NCI-H1092 treated with DMSO at 0.1 percent for 48 hours (cell line): ENCODE data around the gene FGFBP3.

Source experiments
- DNase-seq: peaks from one replicate; lab custom pipeline; 2025; lab: John Stamatoyannopoulos, UW

The FGFBP3 gene, protein sequence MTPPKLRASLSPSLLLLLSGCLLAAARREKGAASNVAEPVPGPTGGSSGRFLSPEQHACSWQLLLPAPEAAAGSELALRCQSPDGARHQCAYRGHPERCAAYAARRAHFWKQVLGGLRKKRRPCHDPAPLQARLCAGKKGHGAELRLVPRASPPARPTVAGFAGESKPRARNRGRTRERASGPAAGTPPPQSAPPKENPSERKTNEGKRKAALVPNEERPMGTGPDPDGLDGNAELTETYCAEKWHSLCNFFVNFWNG

DNA sequence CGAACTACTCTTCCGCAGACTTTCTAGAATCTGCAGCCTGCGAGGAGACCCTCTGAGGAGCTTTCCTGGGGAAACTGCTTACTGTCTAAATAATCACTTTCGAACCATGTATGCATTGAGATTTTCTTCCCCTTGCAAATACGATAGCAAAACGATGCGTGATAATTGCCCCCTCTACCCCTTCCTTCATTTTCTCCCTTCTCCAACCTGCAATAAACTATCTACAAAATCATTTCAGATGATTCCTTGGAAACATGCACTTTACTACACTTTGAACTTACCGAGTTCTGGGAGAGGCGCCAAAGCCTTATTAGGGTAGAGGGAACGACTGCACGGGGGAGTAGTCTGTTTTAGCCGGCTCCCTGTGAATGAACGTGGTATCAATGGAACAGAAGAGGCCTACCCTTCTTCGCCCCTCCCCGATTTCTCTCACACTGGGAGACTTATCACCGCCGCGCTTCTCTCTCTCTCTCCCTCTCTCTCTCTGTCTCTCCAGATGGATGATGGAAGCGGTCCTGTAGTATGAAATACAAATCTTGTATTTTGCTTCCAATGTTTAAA is at the start of gene FGFBP3:
Gene FGFBP3 (minus strand): TSS at position 370 of the 561 bp plus-strand sequence. CDS start 517 bp downstream, outside the sequence.
- DNase-seq, result peak; percentile 53

DNA sequence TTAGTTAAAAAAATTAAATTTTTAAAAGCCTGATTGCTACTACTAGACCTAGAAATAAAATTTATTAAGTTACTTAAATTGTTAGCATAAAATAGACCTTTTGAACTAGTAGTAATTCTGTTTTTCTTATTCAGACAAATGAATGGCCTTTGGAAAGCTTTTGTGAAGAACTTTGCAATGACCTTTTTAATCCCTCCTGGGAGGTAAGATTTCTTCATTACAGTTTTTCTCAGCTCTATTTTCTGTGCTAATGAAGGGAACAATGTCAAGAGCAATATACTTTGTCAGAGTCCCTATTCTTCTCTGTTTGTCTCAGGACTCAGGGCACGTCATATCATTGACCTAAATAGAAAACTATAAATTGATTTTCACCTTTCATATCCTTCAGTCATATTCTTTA is 47.8 kb upstream of the FGFBP3 start:
- no peak for DNase-seq

DNA sequence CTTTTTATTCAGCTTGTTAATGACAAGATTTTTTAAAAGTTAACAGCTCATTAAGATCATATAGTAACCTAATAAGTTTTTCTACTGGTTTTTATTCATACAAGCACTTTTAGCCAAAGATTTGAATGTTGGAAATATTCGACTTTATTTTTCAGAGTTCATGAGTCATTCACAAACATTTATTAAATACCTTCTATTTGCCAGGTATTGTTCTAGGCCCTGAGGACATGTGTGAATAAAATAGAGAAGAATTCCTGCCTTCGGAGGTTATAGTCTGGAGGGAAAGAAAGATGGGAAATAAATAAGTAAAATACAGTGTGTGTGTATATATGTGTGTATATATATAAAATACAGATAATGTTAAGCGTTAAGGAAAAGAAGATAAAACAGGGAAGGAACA is 45.8 kb upstream of the FGFBP3 start:
- no peak for DNase-seq

DNA sequence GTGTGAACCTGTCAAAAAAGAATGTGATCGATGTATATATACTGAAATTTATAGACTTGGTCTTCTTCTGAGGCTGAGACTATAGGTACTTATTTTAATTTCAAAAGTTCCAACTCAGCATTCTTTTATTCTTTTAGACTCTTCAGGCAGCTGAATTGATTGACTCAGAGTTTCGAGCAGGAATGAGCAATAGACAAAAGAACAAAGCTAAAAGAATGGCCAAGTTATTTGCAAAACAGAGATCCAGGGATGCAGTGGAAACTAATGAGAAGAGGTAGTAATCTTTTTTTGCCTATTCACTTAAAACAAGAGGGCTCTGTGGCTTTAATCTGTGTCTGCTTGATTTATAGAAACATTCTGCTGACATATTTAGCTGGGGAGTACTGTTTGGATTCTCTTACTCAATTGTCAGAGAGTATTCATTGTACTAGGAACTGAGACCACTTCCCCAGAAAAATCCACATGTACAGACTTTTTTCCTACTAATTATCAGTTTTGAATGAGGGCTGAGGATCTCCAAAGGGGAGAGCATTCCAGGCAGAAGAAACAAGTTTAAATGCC is 44.4 kb upstream of the FGFBP3 start:
- no peak for DNase-seq

DNA sequence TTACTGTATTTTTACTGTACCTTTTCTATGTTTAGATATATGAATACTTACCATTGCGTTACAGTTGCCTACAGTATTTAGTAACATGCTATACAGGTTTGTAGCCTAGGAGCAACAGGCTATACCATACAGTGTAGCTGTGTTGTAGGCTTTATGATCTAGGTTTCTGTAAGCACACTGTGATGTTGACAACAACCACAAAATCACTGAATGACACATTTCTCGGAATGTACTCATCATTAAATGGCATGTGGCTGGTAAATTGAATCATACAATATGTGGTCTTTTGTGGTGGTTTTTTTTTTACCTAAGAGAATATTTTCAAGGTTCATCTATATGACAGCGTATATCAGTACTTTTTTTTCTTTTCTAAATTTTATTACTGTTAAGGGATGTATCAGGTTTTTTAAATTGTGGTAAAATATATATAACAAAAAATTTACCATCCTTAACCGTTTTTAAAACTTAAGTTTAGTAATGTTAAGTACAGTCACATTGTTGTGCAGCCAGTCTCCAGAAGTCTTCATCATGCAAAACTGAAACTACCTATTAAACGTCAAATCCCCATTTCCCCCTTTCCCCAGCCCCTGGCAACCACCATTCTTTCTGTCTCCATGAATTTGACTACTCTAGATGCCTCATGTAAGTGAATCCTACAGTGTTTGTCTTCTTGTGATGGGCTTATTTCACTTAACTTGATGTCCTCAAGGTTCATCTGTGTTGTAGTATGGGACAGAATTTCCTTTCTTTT is 35.8 kb upstream of the FGFBP3 start:
- DNase-seq, result no peak

DNA sequence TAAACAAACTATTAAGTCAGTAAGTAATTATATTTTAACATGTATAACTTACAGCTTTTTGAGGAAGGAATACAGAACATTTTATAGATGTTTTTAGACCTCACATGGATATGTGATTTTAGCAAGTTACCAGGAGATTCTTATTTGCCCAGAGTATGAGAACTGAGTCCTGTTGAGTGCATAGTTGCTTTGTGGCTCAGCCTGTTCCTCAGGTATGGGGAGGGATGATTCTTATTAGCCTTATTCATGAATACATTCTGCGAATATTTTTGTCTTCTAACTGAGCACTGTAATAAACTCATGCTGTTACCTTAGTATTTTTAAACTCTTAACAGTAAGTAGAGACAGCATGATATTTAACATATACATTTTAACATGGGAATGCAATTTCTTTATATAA is 32.1 kb upstream of the FGFBP3 start:
- no peak for DNase-seq

DNA sequence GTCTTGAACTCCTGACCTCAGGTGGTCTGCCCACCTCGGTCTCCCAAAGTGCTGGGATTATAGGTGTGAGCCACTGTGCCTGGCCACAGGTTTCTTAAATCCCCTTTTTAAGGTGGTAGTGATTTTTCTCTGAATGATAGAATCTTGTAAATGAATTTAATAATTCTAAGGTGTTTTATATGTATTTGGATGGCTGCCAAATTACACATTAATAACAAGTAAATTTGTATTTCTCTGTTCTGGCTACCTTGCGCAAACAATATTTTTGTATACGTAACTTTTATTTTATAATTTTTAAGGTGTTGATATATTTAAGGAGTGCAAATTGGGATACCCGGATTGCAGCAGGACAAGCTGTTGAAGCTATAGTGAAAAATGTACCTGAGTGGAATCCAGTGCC is 30.4 kb upstream of the FGFBP3 start:
- no peak for DNase-seq

DNA sequence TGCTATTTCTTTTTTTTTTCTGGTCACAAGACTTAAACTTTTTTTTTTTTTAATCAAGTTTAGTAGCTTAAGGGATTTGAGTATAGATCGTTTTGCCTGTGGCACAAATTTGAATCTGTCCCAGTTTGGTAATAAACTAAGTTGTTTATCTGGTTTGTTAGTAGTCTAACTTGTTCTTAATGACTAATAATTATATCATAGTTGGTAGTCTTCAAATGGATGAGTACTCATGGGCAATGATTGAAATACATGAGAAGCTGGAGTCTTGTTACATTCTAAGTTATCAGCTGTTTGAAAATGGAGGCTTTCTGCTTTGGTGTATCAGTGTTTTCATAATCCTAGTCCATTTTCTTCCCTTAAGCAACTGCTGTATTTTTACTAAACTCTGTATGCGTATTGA is 26.6 kb upstream of the FGFBP3 start:
- no peak for DNase-seq

DNA sequence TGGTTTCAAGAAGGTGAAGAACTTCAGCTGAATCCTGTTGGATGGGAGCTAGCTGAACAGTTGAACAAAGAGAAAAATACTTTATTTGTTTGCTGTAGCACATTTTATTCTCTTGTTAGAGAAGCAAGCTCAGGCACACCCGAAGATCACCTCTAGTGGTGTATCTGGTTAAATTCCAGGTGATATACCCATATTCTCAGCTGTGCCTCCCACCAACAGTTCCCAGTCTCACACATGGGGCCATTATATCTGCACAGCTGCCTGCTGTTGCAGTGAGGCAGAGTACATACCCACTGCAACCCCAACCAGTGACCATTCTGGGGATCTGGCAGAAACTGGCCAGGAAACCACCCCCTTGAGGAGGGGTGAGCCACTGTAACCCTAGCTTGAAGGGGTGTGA is 23.5 kb upstream of the FGFBP3 start:
- DNase-seq, result no peak

DNA sequence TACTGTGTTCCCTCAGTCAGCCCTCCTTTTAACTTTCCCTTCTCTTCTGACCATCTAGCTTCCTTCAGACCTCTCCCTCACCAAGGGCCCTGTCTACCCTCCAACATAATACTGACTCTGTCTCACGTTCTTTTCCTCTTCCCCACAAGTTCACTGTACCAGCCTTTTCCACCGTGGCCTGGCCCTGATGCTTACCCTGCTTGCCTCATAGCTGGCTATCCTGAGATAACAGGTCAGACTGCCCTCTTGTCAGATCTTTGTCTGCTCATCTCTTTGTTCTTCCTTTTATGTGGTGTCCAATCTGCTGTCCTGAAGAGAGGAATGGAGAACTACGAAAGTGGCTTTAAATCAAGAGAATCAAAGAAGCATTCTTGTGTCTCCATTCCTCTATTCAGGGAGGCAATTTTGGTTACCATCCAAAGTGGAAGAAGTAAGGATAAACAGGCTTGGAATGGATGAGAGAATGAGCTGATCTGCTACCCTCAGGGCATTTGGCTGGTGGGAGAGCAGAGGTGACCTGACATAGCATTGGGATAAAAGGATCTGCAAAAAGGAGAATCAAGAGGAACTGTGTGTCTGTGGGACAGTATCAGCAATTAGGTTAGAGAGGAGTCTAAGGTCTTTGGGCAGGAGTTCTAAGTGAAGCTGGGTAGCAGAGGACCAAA is 22.4 kb upstream of the FGFBP3 start:
- no peak for DNase-seq

DNA sequence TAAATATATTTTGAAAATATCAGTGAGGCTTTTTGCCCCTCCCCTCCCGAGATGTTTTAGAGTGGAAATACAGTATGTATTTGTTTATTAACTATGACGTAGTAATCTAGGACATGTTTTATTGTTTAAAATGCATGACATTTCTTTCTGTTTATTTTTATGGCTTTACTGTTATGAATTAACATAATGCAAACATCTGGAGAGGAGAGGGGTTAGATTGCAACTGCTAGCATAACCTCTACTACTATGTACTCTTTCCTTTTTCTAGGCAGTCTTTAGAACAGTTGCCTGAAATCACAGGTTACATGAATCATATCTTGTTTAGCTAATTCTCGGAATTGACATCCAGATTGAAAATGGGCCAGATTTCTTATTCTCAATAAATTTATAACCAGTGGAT is 21.7 kb upstream of the FGFBP3 start:
- no peak for DNase-seq

DNA sequence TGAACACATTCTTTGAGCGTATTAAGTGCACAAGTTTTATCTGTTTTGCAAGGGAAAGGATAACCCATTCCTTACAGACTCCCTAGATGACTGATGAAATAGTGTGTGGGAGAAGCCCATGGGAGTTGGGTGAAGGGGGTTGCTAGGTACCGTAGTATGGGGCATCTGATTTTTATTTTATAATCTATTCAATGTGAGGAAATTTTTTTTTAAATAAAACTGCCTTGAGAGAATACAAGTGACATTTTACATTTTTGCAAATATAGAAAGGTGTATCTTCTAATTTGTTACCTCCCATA is 15.7 kb upstream of the FGFBP3 start:
- DNase-seq, result no peak

DNA sequence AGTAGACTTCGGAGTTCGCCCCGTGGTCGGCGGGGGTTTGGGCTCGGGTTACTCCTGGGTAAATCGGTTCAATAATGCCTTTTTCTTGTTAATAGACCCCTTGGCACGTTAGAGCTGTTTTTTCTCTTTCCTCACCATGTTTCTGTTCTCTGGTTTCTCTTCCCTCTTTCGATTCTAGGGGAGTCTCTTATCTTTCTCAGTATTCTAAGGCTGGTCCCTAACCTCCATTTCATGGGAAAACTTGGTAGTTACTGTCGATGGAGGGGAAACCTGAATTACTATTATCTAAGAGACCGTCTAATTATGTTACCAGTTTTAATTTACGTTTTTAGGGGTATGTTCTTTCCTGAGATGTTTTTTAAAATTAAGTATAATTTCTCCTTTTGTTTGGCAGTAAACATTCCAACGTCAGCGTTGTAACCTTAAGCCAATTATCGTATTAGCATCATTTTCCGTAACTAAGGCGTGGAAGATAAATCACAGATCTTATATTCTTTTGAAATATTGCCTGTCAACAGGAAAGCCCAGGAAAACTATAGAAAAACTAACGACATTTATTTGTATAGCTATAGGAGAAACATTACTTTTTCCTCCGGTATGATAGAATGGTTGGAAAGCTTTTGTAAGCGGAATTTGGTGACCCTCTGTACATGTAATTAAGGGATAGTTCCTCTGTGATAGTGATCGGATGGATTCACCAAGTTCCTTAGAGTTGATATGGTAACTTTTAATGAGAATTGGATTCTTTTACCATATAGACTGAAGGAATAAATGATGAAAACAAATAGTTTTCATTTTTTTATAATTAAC is 15.1 kb upstream of the FGFBP3 start:
- DNase-seq, result no peak

DNA sequence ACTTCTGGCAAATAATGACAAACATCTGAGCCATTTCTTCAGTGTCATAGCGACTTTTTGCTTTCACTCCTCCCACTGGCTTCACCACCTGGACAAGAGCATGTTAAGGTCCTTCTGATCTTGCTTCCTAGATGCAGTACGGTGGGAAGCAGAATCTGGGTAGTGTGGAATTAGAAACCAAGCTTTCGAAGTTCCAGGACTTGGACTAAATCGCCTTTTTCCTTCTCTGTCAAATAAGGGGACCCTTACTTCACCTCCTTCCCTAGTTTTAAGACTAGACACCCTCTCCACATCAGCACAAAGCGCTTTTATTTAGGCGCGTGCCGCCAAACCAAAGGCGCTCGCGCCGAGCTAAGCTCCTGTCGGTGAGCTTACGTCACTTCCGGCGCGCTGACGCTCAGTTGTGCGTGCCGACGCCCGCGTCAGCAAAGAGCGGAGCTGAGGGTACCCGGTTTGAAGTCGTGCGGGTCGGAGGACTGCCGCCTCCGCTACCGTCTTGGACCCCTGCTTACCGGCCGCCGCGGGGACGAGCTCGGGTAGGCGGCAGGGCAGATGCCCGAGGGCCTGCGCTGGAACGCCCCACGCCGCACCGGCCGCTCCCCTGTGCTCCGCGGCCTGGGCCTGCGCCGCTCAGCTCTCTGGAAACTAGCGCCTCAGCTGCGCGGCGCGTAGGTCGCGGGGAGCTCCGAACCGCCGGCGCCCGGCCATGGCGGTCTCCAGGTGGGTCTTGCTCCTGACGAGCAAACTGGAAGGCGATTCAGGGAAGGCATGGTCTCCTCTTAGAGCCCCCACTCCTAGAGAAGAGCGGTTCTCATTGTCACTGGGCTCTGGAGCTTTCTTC is 14.3 kb upstream of the FGFBP3 start, which contains the start of gene BTAF1:
Gene BTAF1 (plus strand): TSS at position 400 of the 841 bp plus-strand sequence. CDS start 307 bp downstream, at position 707.
- DNase-seq, result peak; percentile 72

DNA sequence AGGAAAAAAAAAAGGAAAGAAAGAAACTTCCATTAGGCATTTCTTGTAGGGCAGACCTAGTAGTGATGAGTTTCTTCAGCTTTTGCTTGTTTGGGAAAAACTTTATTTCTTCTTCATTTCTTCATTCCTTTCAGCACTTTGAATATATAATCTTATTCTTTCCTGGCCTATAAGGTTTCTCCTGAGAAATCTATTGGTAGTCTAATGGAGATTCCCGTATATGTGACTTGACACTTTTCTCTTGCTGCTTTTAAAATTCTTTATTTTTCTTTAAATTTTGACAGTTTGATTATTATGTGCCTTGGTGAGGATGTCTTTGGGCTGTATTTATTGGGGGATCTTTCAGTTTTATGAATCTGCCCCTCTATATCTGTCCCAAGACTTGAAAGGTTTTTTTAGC is 10.4 kb upstream of the FGFBP3 start:
- DNase-seq, result no peak

DNA sequence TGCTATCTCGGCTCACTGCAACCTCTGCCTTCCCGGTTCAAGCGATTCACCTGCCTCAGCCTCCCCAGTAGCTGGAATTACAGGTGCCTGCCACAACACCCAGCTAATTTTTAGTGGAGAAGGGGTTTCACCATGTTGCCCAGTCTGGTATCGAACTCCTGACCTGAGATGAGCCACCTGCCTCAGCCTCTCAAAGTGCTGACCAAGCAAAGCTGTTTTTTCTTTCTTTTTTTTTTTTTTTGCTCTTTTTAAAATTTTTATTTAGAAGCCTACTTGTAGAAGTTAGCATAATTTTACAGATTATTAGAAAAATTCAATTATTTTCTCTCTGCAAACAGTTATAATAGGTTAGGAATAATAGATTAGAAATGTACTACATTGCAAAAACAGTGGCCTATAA is 1.2 kb upstream of the FGFBP3 start:
- DNase-seq, result no peak

DNA sequence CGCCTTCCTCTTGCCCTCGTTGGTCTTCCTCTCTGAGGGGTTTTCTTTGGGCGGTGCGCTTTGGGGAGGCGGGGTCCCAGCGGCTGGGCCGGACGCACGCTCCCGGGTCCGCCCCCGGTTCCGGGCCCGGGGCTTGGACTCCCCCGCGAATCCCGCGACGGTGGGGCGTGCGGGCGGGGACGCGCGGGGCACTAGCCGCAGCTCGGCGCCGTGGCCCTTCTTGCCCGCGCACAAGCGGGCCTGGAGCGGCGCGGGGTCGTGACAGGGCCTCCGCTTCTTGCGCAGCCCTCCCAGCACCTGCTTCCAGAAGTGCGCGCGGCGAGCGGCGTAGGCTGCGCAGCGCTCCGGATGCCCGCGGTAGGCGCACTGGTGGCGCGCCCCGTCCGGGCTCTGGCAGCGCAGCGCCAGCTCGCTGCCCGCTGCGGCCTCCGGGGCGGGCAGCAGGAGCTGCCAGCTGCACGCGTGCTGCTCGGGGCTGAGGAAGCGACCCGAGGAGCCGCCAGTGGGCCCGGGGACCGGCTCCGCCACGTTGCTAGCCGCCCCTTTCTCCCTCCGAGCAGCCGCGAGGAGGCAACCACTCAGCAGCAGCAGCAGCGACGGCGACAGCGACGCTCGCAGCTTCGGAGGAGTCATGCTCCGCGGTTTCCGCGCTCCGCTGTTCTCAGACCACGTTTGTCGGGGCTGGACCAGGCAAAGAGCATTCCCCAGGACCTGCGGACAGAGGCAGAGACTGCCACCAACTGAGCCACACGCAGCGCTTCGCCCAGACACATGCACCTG is 759 bp downstream of the FGFBP3 start:
- DNase-seq, result peak; percentile 77

DNA sequence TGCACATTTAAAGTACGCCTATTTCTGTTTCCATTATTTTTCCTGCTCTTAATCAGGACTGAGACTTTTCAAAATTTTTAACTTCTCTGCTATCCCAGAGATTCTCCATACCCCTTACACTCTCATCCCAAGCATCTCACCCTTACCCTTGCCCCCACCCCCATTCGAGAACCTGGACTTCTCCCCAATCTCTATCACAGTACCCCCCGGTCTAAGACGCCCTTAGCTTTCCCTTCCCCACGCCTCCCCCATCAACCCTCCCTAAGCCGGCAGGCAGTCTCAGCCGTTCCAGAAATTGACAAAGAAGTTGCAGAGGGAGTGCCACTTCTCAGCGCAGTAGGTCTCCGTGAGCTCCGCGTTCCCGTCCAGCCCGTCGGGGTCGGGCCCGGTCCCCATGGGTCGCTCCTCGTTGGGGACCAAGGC is 1.4 kb downstream of the FGFBP3 start:
- no peak for DNase-seq

DNA sequence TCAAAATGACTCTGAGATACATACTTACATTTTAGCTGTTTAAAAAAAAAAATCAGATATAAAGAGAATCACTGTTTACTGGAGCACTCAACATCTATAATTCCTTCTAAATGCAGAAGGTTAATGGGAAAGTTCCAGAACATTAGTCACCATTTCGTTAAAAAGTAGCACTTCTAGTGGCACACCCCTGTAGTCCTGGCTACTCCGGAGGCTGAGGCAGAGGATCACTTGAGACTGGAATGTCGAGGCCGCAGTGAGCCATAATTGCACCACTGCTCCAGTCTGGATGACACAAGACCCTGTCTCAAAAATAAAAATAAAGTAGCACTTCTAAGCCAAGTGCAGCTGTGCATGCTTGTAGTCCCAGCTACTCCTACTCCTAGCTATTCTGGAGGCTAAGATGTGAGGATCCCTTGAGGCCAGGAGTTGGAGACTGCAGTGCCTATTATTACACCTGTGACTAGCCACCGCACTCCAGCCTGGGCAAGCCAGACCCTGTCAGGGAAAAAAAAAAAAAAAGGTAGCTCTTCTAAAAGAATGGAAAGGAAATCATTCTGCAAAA is 2.2 kb downstream of the FGFBP3 start:
- DNase-seq, result no peak
